Ectodermal cell (in vitro differentiated cells): ENCODE results near the gene TCEANC2.
"Not testable (repeated sequence)": the region's sequence is repeated elsewhere in the genome, so short reads cannot be mapped to it uniquely, and the experiment has no call there.

ENCODE experiments used
- H3K27ac ChIP-seq: 2 replicates; pipeline ENCODE4 v1.7.0; 2013; ENCODE audit warnings: mild to moderate bottlenecking, low read depth, low read length; ENCODE audit not compliant: insufficient read depth, poor library complexity, severe bottlenecking
- H3K27me3 ChIP-seq: 2 replicates; pipeline ENCODE4 v1.7.0; 2013; ENCODE audit warnings: mild to moderate bottlenecking, low read length; ENCODE audit not compliant: insufficient read depth, control insufficient read depth, poor library complexity, severe bottlenecking
- H3K36me3 ChIP-seq: one replicate; pipeline ENCODE4 v1.7.0; 2013; ENCODE audit warnings: low read length; ENCODE audit not compliant: control insufficient read depth, insufficient read depth
- H3K4me1 ChIP-seq: one replicate; pipeline ENCODE4 v1.7.0; 2013; ENCODE audit warnings: low read length; ENCODE audit not compliant: control insufficient read depth, insufficient read depth
- H3K4me3 ChIP-seq: 2 replicates; pipeline ENCODE4 v1.7.0; 2013; ENCODE audit warnings: low read depth, low read length, control low read depth; ENCODE audit not compliant: insufficient read depth
- H3K9me3 ChIP-seq: 2 replicates; pipeline ENCODE4 v1.7.0; 2013; ENCODE audit warnings: mild to moderate bottlenecking, low read length, moderate library complexity; ENCODE audit not compliant: control insufficient read depth
- WGBS, 2 experiments: methylation state at CpG; one replicate each; pipeline ENCODE4 v1.1.7; 2013; ENCODE audit warnings: missing lambda C conversion rate in 2 of 2; 5-methylcytosine and 5-hydroxymethylcytosine counted together

Gene TCEANC2

GRCh38 chr1:54103414-54103813, 50.0 kb downstream of the TCEANC2 start:
- no peak overlapping the region for H3K27ac ChIP-seq
- H3K4me1 ChIP-seq, result no peaks in the 10 kb centered on the region
- WGBS, 2 experiments, result 93 to 94% methylated on average over 6 of the region's 6 CpGs
- no peaks in the 10 kb centered on the region for H3K27me3 ChIP-seq
- H3K9me3 ChIP-seq, result no peaks in the 10 kb centered on the region
- H3K36me3 ChIP-seq, result no peaks in the 10 kb centered on the region
- no peak overlapping the region for H3K4me3 ChIP-seq

GRCh38 chr1:54104613-54105012, 51.2 kb downstream of the TCEANC2 start:
- H3K27ac ChIP-seq, H3K36me3 ChIP-seq, H3K9me3 ChIP-seq, H3K4me3 ChIP-seq, H3K27me3 ChIP-seq, H3K4me1 ChIP-seq: not testable (repeated sequence)
- 94 to 95% methylated on average over 9 of the region's 9 CpGs for WGBS, 2 experiments

DNA sequence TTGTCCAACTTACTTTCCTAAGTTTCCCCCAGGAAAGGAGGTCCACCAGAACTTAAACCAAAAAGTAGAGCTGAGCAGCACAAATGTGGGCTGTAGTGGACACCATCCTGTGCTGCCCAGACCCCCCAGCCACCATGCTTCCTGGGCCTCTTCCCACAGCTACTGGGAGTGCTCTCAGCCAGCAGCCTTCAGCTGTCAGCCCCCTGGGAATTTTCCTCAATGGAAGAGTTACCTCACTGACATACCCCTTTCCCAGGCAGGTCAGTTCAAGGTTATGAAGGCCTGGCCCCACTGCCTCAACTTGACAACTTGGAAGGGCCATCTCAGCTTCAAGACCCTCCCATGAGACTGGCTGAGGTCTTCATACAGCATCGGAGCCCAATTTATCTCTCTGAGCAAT, 51.7 kb downstream of the TCEANC2 start:
- H3K9me3 ChIP-seq, result no peaks in the 10 kb centered on the region
- H3K27ac ChIP-seq, result no peak overlapping the region
- no peaks in the 10 kb centered on the region for H3K36me3 ChIP-seq
- no peaks in the 10 kb centered on the region for H3K27me3 ChIP-seq
- no peak overlapping the region for H3K4me3 ChIP-seq
- H3K4me1 ChIP-seq, result no peaks in the 10 kb centered on the region
- 94% methylated on average over 1 of the region's 1 CpG for WGBS, 2 experiments

DNA sequence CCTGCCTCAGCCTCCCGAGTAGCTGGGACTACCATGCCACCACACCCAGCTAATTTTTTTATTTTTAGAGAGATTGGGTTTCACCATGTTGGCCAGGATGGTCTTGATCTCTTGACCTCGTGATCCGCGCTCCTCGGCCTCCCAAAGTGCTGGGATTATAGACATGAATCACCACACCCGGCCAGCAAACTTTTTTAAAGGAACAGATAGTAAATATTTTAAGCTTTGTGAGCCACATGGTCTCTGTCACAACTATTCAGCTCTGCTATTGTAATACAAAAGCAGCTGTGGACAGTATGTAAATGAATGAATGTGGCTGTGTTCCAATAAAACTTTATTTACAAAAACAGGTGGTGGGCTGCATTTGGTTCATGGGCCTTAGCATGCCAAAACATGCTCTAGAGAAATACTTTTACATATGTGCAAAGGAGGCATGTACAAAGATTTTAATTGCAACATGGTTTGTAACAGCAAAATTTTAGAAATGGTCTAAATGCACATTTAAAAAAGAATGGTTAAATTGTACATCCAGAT, 52.4 kb downstream of the TCEANC2 start:
- Histone ChIP-seq H3K27me3 (no peaks in the 10 kb centered on the region), H3K27ac (no peak overlapping the region), H3K36me3 (no peaks in the 10 kb centered on the region), H3K9me3 (no peaks in the 10 kb centered on the region), H3K4me1 (no peaks in the 10 kb centered on the region), H3K4me3 (no peak overlapping the region)
- WGBS, 2 experiments, result 91 to 96% methylated on average over 6 of the region's 6 CpGs

GRCh38 chr1:54107131-54107530, 53.7 kb downstream of the TCEANC2 start:
- 81 to 87% methylated on average over 2 of the region's 2 CpGs for WGBS, 2 experiments
- H3K27ac ChIP-seq, result no peak overlapping the region
- no peak overlapping the region for H3K4me3 ChIP-seq
- H3K9me3 ChIP-seq, result no peaks in the 10 kb centered on the region
- H3K36me3 ChIP-seq, result no peaks in the 10 kb centered on the region
- H3K4me1 ChIP-seq, result no peaks in the 10 kb centered on the region
- H3K27me3 ChIP-seq, result no peaks in the 10 kb centered on the region

DNA sequence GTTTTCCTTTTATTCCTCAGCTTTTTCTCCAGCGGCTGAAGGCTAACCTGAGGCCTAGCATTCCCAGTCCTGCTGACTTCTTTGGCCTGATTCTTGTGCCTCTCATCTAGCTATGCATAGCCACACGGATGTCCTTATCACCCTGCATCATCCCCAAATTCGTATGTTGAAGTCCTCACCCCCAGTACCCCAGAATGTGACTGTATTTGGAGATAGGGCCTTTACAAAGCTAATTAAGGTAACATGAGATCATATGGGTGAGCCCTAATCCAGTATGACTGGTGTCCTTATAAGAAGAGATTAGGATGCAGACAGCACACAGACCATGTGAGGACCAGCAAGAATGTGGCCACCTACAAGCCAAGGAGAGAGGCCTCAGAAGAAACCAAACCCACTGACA, 54.7 kb downstream of the TCEANC2 start:
- Histone ChIP-seq H3K4me1 (no peaks in the 10 kb centered on the region), H3K27ac (no peak overlapping the region), H3K36me3 (no peaks in the 10 kb centered on the region), H3K27me3 (no peaks in the 10 kb centered on the region), H3K4me3 (no peak overlapping the region), H3K9me3 (no peaks in the 10 kb centered on the region)
- 89 to 93% methylated on average over 3 of the region's 3 CpGs for WGBS, 2 experiments

- H3K4me1 ChIP-seq, result no peaks in the 10 kb centered on the region
- no peak overlapping the region for H3K4me3 ChIP-seq
- H3K36me3 ChIP-seq, result no peaks in the 10 kb centered on the region
- no peaks in the 10 kb centered on the region for H3K27me3 ChIP-seq
- 85 to 93% methylated on average over 6 of the region's 6 CpGs for WGBS, 2 experiments
- no peak overlapping the region for H3K27ac ChIP-seq
- H3K9me3 ChIP-seq, result no peaks in the 10 kb centered on the region
Observed at GRCh38 chr1:54109129-54110090, 56.0 kb downstream of the TCEANC2 start.

- WGBS, 2 experiments, result 90 to 94% methylated on average over 10 of the region's 10 CpGs
- Histone ChIP-seq H3K27me3 (no peaks in the 10 kb centered on the region), H3K9me3 (no peaks in the 10 kb centered on the region), H3K4me3 (no peak overlapping the region), H3K36me3 (no peaks in the 10 kb centered on the region), H3K27ac (no peak overlapping the region), H3K4me1 (no peaks in the 10 kb centered on the region)
Observed at GRCh38 chr1:54110996-54111395, 57.6 kb downstream of the TCEANC2 start.

DNA sequence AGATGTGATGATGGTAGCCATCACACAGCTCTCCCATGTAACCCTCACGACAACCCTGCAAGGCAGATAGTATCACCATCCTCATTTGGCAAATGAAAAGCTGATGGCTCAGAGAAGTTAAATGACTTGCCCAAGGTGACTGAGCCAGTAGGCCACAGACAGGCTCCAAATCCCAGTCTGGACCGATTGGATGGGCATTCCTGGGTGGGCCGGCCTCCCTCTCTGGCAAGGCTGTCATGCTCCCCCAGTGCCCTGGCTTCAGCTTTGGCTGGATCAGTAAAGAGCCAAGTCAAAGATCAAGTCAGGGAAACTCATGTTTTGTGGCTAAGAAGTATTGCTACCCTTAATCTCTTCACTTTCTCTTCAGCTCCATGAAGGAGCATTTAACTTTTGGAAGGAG, 58.2 kb downstream of the TCEANC2 start:
- H3K36me3 ChIP-seq, result no peaks in the 10 kb centered on the region
- H3K4me3 ChIP-seq, result no peak overlapping the region
- H3K4me1 ChIP-seq, result no peaks in the 10 kb centered on the region
- H3K27ac ChIP-seq, result no peak overlapping the region
- no peaks in the 10 kb centered on the region for H3K27me3 ChIP-seq
- 88 to 95% methylated on average over 3 of the region's 3 CpGs for WGBS, 2 experiments
- no peaks in the 10 kb centered on the region for H3K9me3 ChIP-seq

- Histone ChIP-seq H3K36me3 (no peaks in the 10 kb centered on the region), H3K27me3 (no peaks in the 10 kb centered on the region), H3K4me1 (no peaks in the 10 kb centered on the region), H3K27ac (no peak overlapping the region), H3K9me3 (no peaks in the 10 kb centered on the region), H3K4me3 (no peak overlapping the region)
- WGBS, 2 experiments, result 92 to 94% methylated on average over 6 to 7 of the region's 7 CpGs
Observed at GRCh38 chr1:54112027-54112426, 58.6 kb downstream of the TCEANC2 start.
